A549 treated with dexamethasone at 1 μM for 4 hours (cell line): Measurements from ENCODE around the gene EXD1. TPM values are rescaled to one million over a fixed set of nuclear protein-coding genes. Genes with fewer than 3 reads are reported as not detected.

ENCODE experiments used
- total RNA-seq: library from RNA; stranded (reverse); fragments of 200-300 nt; extraction: Qiagen RNA extraction; gene quantifications from 5 replicates; pipeline ENCODE4 v1.2.3, GENCODE V29; 2022

The EXD1 gene, protein sequence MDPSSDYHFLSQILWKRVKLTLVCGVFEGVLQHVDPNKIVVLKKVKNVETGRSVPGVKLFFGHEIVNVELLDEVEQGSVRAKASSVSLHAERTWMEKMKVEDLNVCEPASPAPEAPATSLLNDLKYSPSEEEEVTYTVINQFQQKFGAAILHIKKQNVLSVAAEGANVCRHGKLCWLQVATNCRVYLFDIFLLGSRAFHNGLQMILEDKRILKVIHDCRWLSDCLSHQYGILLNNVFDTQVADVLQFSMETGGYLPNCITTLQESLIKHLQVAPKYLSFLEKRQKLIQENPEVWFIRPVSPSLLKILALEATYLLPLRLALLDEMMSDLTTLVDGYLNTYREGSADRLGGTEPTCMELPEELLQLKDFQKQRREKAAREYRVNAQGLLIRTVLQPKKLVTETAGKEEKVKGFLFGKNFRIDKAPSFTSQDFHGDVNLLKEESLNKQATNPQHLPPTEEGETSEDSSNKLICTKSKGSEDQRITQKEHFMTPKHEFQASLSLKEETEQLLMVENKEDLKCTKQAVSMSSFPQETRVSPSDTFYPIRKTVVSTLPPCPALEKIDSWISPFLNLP
- 0.35 TPM in 1 of 5 replicates, not detected in the others for total RNA-seq

DNA sequence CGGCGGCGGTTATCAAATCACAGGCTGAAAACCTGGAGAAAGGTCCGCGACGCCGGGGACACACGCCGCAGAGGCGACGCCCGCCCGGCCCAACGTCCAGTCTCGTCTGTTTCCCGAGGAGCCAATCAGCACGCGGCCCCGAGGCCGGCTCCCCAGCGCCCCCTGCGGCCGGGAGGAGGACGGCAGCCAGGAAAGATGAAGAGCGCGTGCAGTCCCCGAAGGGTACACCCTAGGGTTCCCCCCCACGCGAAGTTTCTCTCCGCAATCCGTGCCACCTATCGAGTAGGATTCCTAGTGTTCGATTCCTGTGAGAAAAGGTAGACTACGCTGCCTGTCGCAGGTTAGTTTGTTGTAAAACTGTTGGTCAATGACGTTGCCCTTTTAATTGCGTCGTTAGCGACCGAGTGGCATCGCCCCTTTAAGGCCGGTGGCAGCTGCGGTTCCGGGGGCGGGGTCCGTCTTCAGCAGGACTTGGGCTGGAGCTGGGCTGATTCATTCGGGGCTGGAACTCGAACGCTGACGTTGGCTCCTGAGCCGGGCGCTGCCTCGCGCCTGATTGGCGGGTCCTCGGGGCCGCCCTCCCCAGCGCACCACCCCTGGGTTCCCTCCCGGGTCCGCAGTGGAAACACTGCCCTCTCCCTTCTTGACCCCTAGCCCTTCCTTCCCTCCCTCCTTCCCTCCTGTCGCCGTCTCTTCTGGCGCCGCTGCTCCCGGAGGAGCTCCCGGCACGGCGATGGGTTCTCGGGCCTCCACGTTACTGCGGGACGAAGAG, at the start of gene EXD1, which contains the start of gene CHP1:
EXD1 (minus strand) TSS at position 108 of the 772 bp plus-strand sequence. CDS start 4,182 bp downstream, outside the sequence.
CHP1 (plus strand) TSS at position 619 of the 772 bp plus-strand sequence; CDS start at position 734, 115 bp downstream.

Other genes starting within 250 kb of the EXD1 start
- 12.0 to 15.7 TPM (median 14.0 TPM) in 5 replicates for gene INO80, start 114.5 kb downstream of the EXD1 start, total RNA-seq
- gene CHP1, start 511 bp upstream of the EXD1 start, total RNA-seq = 66.5 to 99.0 TPM (median 88.1 TPM) in 5 replicates
- gene OIP5, start 101.8 kb upstream of the EXD1 start, total RNA-seq = 11.3 to 12.7 TPM (median 12.1 TPM) in 5 replicates
- gene NUSAP1, start 102.1 kb upstream of the EXD1 start, total RNA-seq = 67.4 to 78.4 TPM (median 74.6 TPM) in 5 replicates
- gene NDUFAF1, start 171.7 kb upstream of the EXD1 start, total RNA-seq = 12.4 to 18.1 TPM (median 13.4 TPM) in 5 replicates
- gene RTF1, start 186.3 kb upstream of the EXD1 start, total RNA-seq = 19.0 to 22.5 TPM (median 22.1 TPM) in 5 replicates